Stimulated activated CD4-positive, alpha-beta T cell treated with anti-CD3 and anti-CD28 coated beads, Interleukin-4, amount 100 ng/mL, for 1 hour (primary cell): ENCODE results near the gene SVEP1.

Experiments used
- DNase-seq: peaks from one replicate; pipeline ENCODE4 v3.0.0-alpha.2; 2020

Gene SVEP1

DNA sequence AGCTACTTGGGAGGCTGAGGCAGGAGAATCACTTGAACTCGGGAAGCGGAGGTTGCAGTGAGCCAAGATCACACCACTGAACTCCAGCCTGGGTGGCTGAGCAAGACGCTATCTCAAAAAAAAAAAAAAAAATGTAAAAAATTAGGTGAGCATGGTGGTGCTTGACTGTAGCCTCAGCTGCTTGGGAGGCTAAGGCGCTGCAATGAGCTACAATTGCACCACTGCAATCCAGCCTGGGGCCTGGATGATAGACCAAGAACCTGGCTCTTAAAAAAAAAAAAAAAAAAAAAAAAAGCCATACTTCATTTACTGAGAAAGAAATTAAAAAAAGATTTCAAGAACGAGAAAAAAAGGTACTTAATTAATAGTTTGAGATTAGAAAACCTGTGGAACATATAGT lies 62.1 kb downstream of the SVEP1 start:
- no peak for DNase-seq

- DNase-seq = no peak
Observed at GRCh38 chr9:110514897-110515296, 64.6 kb downstream of the SVEP1 start.

DNA sequence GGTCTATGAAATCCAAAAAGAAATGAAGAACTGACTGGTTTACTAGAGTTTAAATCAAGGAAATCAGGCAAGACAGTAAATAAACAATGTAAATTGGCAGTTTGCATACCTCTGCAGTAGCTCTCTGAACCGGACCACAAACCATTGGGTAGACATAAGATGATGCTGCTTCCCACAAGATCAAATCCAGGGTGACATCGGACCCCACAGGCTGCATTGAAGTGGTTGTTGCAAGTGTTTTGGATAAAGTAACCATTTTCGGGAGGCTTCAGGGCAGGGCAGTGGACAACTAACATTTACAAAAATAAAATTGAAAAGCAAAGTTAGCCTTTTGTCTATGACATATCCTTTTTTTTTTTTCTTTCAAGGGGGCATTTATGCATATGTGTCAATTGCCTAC lies 66.7 kb downstream of the SVEP1 start:
- DNase-seq = no peak

GRCh38 chr9:110509792-110510191 lies 69.7 kb downstream of the SVEP1 start:
- DNase-seq = no peak

GRCh38 chr9:110502842-110503241 lies 76.7 kb downstream of the SVEP1 start:
- no peak for DNase-seq

DNA sequence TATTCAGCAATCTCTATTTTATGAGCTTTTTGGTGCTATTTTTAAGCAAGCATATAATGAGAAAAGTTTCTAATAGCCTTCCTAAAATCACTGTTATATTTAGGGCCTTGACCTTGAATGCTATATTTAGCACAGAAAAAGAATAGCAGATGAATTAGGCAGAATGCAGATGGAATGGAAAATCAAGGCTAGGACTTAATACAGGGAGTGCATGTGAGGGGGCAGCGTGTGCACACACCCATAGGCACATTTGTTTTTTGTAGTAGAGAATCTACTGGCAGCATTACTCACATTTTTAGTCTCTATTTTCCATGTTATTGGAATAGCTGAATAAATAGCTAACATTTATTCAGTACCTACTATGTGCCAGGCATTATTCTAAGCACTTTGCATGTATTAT lies 79.9 kb downstream of the SVEP1 start:
- DNase-seq = no peak

DNA sequence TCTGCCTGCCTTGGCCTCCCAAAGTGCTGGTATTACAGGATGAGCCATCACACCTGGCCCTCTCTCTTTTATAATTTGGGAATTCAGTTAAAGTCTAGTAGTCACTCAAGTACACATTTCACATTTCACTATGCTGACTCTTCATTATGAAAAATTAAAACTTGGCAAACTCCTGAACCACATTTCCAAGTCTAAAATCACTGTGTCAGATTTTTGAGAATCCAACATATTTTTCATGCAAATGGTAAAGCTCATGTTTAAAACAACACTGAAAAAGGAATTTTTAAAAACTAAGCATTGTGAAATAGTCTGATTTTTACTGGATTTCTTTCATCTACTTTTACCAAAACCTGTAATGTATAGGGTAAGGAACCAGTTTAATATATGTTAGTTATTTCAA lies 92.3 kb downstream of the SVEP1 start:
- DNase-seq = no peak

DNA sequence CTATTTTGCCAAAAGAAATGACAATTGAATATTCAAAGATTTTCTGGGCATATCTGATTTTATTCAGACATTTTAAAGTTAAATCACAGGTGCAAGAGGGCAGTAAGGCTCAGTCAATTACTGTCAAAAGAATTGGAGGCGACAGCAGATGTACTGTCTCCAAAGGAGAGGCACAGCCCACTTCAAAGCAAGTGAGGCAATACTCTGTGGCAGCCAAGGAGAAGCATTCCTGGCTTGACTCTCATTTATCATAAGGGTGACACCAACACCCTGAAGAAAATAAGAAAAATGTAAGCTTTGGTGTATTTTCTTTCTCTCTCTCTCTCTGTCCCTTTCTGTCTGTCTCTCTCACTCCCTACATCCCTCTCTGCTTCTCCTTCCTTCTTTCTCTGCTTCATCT lies 93.3 kb downstream of the SVEP1 start:
- no peak for DNase-seq

DNA sequence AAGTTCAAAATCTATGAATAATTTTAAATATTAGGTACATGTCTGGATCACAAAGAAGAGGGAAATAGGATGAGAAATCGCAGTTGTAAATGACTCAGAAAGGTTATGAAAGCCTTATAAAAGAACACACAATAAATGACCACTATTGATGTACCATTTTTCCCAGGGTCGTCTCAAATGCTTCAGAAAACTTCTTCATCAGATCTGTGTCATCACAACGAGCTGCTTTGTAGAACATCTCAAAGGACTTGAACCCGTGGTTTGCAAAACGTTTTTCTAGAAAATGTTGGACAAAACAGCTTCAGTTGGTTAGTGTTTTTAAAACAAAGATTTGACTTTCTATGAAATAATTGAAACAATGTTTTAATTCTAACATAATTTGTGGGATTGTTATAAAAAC lies 100.1 kb downstream of the SVEP1 start:
- DNase-seq = no peak

GRCh38 chr9:110476251-110476650 lies 103.3 kb downstream of the SVEP1 start:
- DNase-seq = no peak

DNA sequence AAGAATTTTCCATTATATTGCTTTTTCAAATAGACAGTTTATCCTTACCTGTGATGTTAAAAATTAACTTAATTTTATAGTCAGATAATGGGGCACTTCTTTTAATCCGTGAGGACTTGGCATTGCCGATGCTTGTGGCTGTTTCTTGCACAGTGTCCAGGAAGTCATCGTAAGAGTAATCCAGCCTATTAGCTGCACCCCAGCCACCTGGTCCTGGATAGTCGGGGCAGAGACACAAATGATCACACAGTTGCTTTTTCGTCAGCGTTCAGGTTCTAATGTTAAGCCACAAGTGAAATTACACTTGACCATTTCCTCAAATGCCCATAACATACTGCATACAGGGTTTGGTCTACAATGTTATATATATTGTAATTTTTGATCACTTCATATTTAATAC lies 107.4 kb downstream of the SVEP1 start:
- no peak for DNase-seq

GRCh38 chr9:110468950-110469349 lies 110.6 kb downstream of the SVEP1 start:
- DNase-seq = no peak

- DNase-seq = no peak
Observed at GRCh38 chr9:110465190-110465589, 114.4 kb downstream of the SVEP1 start.

DNA sequence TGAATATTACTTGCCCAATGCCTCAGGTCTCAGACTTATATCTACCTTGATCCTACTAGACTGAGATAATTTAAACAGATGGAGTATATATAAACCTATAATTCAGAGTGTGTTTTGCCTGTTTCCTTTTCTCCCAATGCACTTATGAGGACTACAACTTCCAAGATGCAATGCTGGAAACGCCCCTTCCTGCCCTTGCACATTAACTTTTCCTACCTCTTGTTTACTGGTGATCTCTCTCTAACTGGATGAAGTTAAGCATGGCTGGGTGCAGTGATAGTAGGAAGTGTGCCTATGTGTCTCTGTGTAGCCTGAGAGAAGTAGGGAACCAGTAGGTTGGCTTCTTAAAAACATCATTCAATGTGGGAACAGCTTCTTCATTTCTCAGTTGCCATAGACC lies 115.2 kb downstream of the SVEP1 start:
- no peak for DNase-seq

DNA sequence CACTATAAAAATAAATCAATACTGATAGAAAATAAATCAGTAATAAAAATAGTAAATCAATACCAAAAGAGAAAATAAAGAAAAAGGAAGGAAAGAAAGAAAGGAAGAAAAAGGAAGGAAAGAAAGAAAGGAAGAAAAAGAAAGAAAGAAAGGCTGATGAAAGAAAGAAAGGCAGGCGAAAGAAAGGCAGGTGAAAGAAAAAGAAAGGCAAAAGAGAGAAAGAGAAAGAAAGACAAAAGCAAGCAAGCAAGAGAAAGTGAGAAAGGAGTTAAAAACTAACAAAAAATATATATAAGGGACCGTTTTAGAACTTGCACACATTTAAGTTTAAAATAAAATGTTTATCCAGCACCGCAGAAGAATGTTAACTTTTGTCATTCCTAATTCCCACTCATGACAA lies 116.0 kb downstream of the SVEP1 start:
- DNase-seq = no peak

DNA sequence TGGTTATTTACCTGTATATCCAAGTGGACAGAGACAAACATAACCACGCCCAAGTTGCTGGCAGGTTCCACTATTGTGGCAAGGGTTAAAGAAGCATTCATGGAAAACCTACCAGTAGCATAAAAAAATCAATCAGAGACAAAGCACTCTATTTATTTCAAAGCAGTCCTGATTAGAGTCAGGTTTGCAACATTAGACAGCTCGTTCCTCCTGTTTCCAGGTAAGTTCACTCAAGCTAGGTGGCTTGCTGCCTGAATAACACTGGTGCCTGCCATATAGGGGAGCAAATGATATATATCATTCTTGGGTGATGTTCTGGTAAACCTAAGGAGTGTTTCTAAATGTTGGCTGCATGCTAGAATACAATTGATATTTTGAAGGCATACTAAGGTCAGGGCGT lies 122.3 kb downstream of the SVEP1 start:
- DNase-seq = no peak

DNA sequence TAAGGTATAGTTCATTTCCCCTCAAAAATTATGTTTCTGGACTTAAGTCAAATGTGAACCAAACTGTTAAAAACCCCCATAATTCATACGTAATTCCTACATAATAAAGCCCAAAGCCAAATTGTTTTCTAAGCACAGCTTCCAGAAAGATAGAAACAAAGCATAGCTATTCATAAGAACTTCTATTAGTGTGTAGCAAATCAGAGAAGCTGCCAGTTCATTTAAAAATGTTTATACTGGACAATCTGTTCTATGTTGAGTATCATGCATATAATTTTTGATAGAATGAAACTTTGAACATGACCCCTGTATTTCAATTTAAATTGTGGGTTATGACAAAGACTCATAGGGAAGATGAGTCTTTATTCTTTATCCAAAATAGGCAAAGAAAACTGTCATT lies 122.9 kb downstream of the SVEP1 start:
- no peak for DNase-seq

GRCh38 chr9:110455860-110456259 lies 123.7 kb downstream of the SVEP1 start:
- no peak for DNase-seq

GRCh38 chr9:110452227-110452801 lies 127.2 kb downstream of the SVEP1 start:
- DNase-seq = no peak

GRCh38 chr9:110451726-110452125 lies 127.8 kb downstream of the SVEP1 start:
- no peak for DNase-seq

GRCh38 chr9:110447476-110447875 lies 132.1 kb downstream of the SVEP1 start:
- no peak for DNase-seq

GRCh38 chr9:110446171-110446570 lies 133.4 kb downstream of the SVEP1 start:
- DNase-seq = no peak

GRCh38 chr9:110444911-110445310 lies 134.6 kb downstream of the SVEP1 start:
- no peak for DNase-seq

- DNase-seq = no peak
Observed at GRCh38 chr9:110443866-110444220, 135.7 kb downstream of the SVEP1 start.

GRCh38 chr9:110443146-110443865 lies 136.2 kb downstream of the SVEP1 start:
- no peak for DNase-seq
